Measurements from ENCODE around the gene RBM11. TPM values are rescaled to one million over a fixed set of nuclear protein-coding genes. Genes with fewer than 3 reads are reported as not detected.
"Not testable (repeated sequence)": the region's sequence is repeated elsewhere in the genome, so short reads cannot be mapped to it uniquely, and the experiment has no call there.

RBM11 gene, protein sequence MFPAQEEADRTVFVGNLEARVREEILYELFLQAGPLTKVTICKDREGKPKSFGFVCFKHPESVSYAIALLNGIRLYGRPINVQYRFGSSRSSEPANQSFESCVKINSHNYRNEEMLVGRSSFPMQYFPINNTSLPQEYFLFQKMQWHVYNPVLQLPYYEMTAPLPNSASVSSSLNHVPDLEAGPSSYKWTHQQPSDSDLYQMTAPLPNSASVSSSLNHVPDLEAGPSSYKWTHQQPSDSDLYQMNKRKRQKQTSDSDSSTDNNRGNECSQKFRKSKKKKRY
- 1.7 and 2.8 TPM in 2 replicates for total RNA-seq (2021)
- long read RNA-seq, transcript RBM11-201 (5 exons, 1,934 nt) = major isoform, 5 of 11 reads
- long read RNA-seq, partial matches to known transcripts = 0 of 11 reads
- long read RNA-seq, other reads (novel, unspliced or antisense) = 3 of 11 reads

DNA sequence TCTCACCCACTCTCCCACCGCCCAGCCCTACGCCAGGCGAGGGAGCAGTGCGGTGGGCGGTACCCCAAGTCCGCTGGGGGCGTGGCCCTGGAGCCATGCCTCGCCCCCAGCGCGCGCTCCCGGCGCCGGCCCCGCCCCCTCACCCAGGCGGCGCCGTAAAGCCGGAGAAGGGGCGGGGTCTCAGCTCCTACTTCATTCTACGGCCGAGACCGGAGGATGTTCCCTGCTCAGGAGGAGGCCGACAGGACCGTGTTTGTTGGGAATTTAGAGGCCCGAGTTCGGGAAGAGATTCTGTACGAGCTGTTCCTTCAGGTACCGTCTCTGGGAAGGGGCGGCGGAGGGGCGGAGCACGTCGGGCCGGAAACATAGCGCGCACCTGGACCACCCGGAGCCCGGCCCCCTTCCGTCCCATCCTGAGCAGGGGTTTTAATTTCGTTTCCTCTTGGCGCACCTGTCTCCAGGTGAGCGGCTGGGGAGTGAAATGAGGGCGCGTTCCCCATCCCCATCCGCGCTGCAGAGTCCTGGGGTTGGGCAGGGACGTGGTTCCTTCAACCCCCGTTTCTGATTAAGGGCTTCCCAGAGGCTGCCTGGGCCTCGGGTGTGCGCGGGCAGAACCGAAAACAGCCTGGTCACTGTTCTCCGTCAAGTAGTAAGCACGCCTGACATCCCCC, at the start of gene RBM11:
Gene RBM11, plus strand, starts transcription at position 187 of the 671 bp plus-strand sequence. Its CDS starts 30 bp downstream, at position 217.
- no peak within 1 kb of the TSS for H3T11ph ChIP-seq (ENCODE audit: low read length)
- peaks cover 31% of the 10 kb centered on the region in 2 experiments for H3K9me3 Mint-ChIP-seq
- H2AK5ac ChIP-seq (ENCODE audit: insufficient read length, low read length) = no peak within 1 kb of the TSS
- peak within 1 kb of the TSS; percentile 90 for H3K4me2 ChIP-seq (ENCODE audit: insufficient read depth, insufficient read length, low read length)
- no peak within 1 kb of the TSS for H3K4ac ChIP-seq (ENCODE audit: low read depth, low read length)
- H3K14ac ChIP-seq (ENCODE audit: insufficient read depth, low read length) = no peak within 1 kb of the TSS
- no peak within 1 kb of the TSS for H3K56ac ChIP-seq (ENCODE audit: insufficient read length, low read depth, low read length)
- no peak within 1 kb of the TSS for H3K27ac ChIP-seq (ENCODE audit: insufficient read length, low read depth, low read length)
- H3K79me2 ChIP-seq (ENCODE audit: insufficient read depth, low read length) = no peaks in the 10 kb centered on the region
- H3K27me3 Mint-ChIP-seq (ENCODE audit: low read depth) = no peaks in the 10 kb centered on the region; the same call in 1 of the 2 replicates
- no peak within 1 kb of the TSS for H2BK120ac ChIP-seq (ENCODE audit: low read depth, low read length, poor library complexity, severe bottlenecking)
- no peak within 1 kb of the TSS for H2BK5ac ChIP-seq (ENCODE audit: insufficient read length, low read length)
- H3K9ac ChIP-seq (ENCODE audit: extremely low read depth, insufficient read length, low read length) = peak within 1 kb of the TSS; percentile 49
- no peak within 1 kb of the TSS for H2BK12ac ChIP-seq (ENCODE audit: insufficient read length, low read depth, low read length)
- no peak within 1 kb of the TSS for H3K18ac ChIP-seq (ENCODE audit: insufficient read length, low read depth, low read length)
- TF ChIP-seq, protein P1, sequence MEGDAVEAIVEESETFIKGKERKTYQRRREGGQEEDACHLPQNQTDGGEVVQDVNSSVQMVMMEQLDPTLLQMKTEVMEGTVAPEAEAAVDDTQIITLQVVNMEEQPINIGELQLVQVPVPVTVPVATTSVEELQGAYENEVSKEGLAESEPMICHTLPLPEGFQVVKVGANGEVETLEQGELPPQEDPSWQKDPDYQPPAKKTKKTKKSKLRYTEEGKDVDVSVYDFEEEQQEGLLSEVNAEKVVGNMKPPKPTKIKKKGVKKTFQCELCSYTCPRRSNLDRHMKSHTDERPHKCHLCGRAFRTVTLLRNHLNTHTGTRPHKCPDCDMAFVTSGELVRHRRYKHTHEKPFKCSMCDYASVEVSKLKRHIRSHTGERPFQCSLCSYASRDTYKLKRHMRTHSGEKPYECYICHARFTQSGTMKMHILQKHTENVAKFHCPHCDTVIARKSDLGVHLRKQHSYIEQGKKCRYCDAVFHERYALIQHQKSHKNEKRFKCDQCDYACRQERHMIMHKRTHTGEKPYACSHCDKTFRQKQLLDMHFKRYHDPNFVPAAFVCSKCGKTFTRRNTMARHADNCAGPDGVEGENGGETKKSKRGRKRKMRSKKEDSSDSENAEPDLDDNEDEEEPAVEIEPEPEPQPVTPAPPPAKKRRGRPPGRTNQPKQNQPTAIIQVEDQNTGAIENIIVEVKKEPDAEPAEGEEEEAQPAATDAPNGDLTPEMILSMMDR (conservative IDR thresholded peaks at IDR 0.05) = no peak
- H3K4me1 Mint-ChIP-seq = peaks cover 0 to 8% of the 10 kb centered on the region in 2 experiments; a peak in 2 of 4 replicates
- H2BK15ac ChIP-seq (ENCODE audit: low read depth, low read length) = no peak within 1 kb of the TSS
- H3K23me2 ChIP-seq (ENCODE audit: insufficient read length, low read depth, low read length, poor library complexity, severe bottlenecking) = no peaks in the 10 kb centered on the region
- H4K20me1 ChIP-seq (ENCODE audit: control insufficient read depth, insufficient read depth, insufficient read length) = no peaks in the 10 kb centered on the region
- WGBS (ENCODE audit: extremely low coverage, insufficient read length, low lambda C conversion rate) = no CpG with 5 or more reads among the region's 55 CpGs
- H3K4me1 ChIP-seq (ENCODE audit: insufficient read depth, low read length) = no peaks in the 10 kb centered on the region
- H3K4me3 Mint-ChIP-seq = peak within 1 kb of the TSS; percentile 82 to 85
- no peak within 1 kb of the TSS for H3K23ac ChIP-seq (ENCODE audit: insufficient read length, low read depth, low read length)
- DNase-seq = peak; percentile 83
- H4K91ac ChIP-seq (ENCODE audit: insufficient read length, low read depth, low read length) = no peak within 1 kb of the TSS
- no peak within 1 kb of the TSS for H2BK20ac ChIP-seq (ENCODE audit: low read depth, low read length, poor library complexity, severe bottlenecking)
- peaks cover 0 to 2% (median 0%) of the 10 kb centered on the region in 3 experiments; a peak in 1 of 7 replicates for H3K36me3 Mint-ChIP-seq (ENCODE audit: insufficient read depth in 1 of 3, low read depth in 3 of 3)
- no peak within 1 kb of the TSS for H3K27ac Mint-ChIP-seq
- H4K8ac ChIP-seq (replicated peaks; ENCODE audit: insufficient read length, low read depth, low read length) = no peak within 1 kb of the TSS
- H3K9me3 ChIP-seq (ENCODE audit: control insufficient read depth, low read depth, low read length) = no peaks in the 10 kb centered on the region
- H3K27me3 ChIP-seq (ENCODE audit: insufficient read depth, low read length) = no peaks in the 10 kb centered on the region
- H2AFZ ChIP-seq (ENCODE audit: low read length) = peak within 1 kb of the TSS; percentile 17
- H3K79me1 ChIP-seq (ENCODE audit: insufficient read depth, low read depth, low read length, poor library complexity, severe bottlenecking) = no peaks in the 10 kb centered on the region
- H4K5ac ChIP-seq (ENCODE audit: insufficient read length, low read depth, low read length) = no peak within 1 kb of the TSS

DNA sequence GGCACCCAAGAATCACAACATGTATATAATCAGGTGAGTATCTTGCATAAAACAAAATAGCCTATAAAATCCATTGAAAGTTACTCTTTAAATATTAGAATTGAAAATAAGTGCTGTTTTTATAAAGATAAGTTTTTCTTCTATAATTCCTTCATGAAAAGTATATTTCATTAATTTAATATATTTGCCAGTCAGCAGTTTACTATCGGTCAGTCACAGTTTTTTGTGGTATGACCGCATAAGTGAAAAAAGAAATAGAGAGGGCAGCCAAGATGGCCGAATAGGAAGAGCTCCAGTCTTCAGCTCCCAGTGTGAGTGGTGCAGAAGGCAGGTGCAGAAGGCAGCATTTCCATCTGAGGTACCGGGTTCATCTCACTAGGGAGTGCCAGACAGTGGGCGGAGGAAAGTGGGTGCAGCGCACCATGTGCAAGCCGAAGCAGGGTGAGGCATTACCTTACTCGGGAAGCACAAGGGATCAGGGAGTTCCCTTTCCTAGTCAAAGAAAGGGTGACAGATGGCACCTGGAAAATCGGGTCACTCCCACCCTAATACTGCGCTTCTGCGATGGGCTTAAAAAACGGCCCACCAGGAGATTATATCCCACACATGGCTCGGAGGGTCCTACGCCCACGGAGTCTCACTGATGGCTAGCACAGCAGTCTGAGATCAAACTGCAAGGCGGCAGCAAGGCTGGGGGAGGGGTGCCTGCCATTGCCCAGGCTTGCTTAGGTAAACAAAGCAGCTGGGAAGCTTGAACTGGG, 49.3 kb upstream of the RBM11 start:
- H3K9ac ChIP-seq (ENCODE audit: extremely low read depth, insufficient read length, low read length); H2BK12ac ChIP-seq (ENCODE audit: insufficient read length, low read depth, low read length); H3K27ac ChIP-seq (ENCODE audit: insufficient read length, low read depth, low read length); H2BK120ac ChIP-seq (ENCODE audit: low read depth, low read length, poor library complexity, severe bottlenecking); H3K23ac ChIP-seq (ENCODE audit: insufficient read length, low read depth, low read length); H3K36me3 Mint-ChIP-seq (ENCODE audit: insufficient read depth in 1 of 3, low read depth in 3 of 3); H2BK15ac ChIP-seq (ENCODE audit: low read depth, low read length); H3K79me2 ChIP-seq (ENCODE audit: insufficient read depth, low read length); H3K4me1 Mint-ChIP-seq; H3K9me3 ChIP-seq (ENCODE audit: control insufficient read depth, low read depth, low read length); H3K4me3 Mint-ChIP-seq; H4K91ac ChIP-seq (ENCODE audit: insufficient read length, low read depth, low read length); H3K4me1 ChIP-seq (ENCODE audit: insufficient read depth, low read length); H2AFZ ChIP-seq (ENCODE audit: low read length); H3K27ac Mint-ChIP-seq; H2BK20ac ChIP-seq (ENCODE audit: low read depth, low read length, poor library complexity, severe bottlenecking); H3K56ac ChIP-seq (ENCODE audit: insufficient read length, low read depth, low read length); H3K79me1 ChIP-seq (ENCODE audit: insufficient read depth, low read depth, low read length, poor library complexity, severe bottlenecking); H3K27me3 Mint-ChIP-seq (ENCODE audit: low read depth); H4K20me1 ChIP-seq (ENCODE audit: control insufficient read depth, insufficient read depth, insufficient read length); H2BK5ac ChIP-seq (ENCODE audit: insufficient read length, low read length); H3K4ac ChIP-seq (ENCODE audit: low read depth, low read length); H3K14ac ChIP-seq (ENCODE audit: insufficient read depth, low read length); H3K4me2 ChIP-seq (ENCODE audit: insufficient read depth, insufficient read length, low read length); H3T11ph ChIP-seq (ENCODE audit: low read length); H4K5ac ChIP-seq (ENCODE audit: insufficient read length, low read depth, low read length); H4K8ac ChIP-seq (replicated peaks; ENCODE audit: insufficient read length, low read depth, low read length); H3K27me3 ChIP-seq (ENCODE audit: insufficient read depth, low read length); H3K18ac ChIP-seq (ENCODE audit: insufficient read length, low read depth, low read length); H2AK5ac ChIP-seq (ENCODE audit: insufficient read length, low read length); H3K23me2 ChIP-seq (ENCODE audit: insufficient read length, low read depth, low read length, poor library complexity, severe bottlenecking): not testable (repeated sequence)
- WGBS (ENCODE audit: extremely low coverage, insufficient read length, low lambda C conversion rate) = no CpG with 5 or more reads among the region's 16 CpGs
- DNase-seq = peak; percentile 23
- peaks cover 49 to 61% of the 10 kb centered on the region in 2 experiments for H3K9me3 Mint-ChIP-seq
